Measurements from ENCODE around the gene OR5A2. TPM values are rescaled to one million over a fixed set of nuclear protein-coding genes. Genes with fewer than 3 reads are reported as not detected.

Gene OR5A2
- total RNA-seq, 1 donor from 2014 or later: not detected

DNA sequence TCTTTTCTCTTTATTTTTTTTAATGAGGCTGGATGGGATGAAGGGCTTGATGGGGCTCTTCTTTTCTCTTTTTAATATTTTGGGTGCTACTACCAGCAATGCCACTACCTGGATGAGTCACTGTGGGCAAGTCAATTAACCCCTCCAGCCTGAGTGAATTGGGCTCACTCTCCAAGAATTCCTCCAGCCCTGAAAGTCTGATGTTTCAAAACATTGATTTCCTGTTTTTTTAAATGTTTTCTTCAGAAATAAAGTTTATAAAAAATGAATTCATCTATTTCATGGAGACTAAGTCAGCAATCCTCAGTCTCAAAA is 812 bp upstream of the OR5A2 start:
- no peak for DNase-seq
- H3K36me3 ChIP-seq: no peaks in the 10 kb centered on the region
- H3K4me1 ChIP-seq: no peaks in the 10 kb centered on the region
- H3K27me3 ChIP-seq (ENCODE audit: low read depth): no peaks in the 10 kb centered on the region
- no peak overlapping the region for H3K27ac ChIP-seq
- no peak overlapping the region for H3K4me3 ChIP-seq
- TF ChIP-seq, protein P1, sequence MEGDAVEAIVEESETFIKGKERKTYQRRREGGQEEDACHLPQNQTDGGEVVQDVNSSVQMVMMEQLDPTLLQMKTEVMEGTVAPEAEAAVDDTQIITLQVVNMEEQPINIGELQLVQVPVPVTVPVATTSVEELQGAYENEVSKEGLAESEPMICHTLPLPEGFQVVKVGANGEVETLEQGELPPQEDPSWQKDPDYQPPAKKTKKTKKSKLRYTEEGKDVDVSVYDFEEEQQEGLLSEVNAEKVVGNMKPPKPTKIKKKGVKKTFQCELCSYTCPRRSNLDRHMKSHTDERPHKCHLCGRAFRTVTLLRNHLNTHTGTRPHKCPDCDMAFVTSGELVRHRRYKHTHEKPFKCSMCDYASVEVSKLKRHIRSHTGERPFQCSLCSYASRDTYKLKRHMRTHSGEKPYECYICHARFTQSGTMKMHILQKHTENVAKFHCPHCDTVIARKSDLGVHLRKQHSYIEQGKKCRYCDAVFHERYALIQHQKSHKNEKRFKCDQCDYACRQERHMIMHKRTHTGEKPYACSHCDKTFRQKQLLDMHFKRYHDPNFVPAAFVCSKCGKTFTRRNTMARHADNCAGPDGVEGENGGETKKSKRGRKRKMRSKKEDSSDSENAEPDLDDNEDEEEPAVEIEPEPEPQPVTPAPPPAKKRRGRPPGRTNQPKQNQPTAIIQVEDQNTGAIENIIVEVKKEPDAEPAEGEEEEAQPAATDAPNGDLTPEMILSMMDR (IDR thresholded peaks at IDR 0.05): no peak
- intact Hi-C loops (cut with DNase I): no loop called here
- no peaks in the 10 kb centered on the region for H3K9me3 ChIP-seq
- no peak for ATAC-seq

DNA sequence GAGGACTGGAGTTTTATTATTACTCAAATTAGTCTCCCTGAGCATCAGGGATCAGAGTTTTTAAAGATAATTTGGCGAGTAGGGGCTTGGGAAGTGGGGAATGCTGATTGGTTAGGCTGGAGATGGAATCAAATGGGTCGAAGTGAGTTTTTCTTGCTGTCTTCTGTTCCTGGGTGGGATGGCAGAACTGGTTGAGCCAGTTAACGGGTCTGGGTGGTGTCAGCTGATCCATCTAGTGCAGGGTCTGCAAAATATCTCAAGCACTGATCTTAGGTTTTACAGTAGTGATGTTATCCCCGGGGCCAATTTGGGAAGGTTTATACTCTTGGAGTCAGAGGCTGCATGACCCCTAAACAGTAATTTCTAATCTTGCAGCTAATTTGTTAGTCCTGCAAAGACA is 1.1 kb downstream of the OR5A2 start:
- DNase-seq (no peak), ATAC-seq (no peak)
- TF ChIP-seq, protein P1 (IDR thresholded peaks at IDR 0.05): no peak
- H3K4me1 ChIP-seq: no peaks in the 10 kb centered on the region
- H3K27ac ChIP-seq: no peak overlapping the region
- intact Hi-C loops (cut with DNase I): no loop called here
- H3K4me3 ChIP-seq: no peak overlapping the region
- no peaks in the 10 kb centered on the region for H3K9me3 ChIP-seq
- H3K27me3 ChIP-seq (ENCODE audit: low read depth): no peaks in the 10 kb centered on the region
- no peaks in the 10 kb centered on the region for H3K36me3 ChIP-seq

DNA sequence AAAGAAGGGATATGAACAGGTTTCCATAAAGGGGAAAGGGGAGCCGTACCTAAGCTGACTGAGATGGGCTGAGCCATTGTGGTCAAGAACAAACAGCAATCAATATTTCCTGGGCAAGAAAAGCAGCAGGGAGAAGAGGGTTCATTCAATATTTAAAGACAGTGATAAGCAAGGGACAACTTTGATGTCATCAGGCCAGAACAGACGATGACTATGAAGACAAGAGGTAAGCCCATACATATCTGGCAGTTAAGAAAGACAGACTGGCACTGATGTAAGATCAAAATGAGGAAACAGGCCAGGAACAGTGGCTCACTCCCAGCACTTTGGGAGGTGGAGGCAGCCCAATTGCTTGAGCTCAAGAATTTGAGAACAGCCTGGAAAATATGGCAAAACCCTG is 2.4 kb downstream of the OR5A2 start:
- ATAC-seq: no peak
- no peak for DNase-seq
- intact Hi-C loops (cut with DNase I): no loop called here

DNA sequence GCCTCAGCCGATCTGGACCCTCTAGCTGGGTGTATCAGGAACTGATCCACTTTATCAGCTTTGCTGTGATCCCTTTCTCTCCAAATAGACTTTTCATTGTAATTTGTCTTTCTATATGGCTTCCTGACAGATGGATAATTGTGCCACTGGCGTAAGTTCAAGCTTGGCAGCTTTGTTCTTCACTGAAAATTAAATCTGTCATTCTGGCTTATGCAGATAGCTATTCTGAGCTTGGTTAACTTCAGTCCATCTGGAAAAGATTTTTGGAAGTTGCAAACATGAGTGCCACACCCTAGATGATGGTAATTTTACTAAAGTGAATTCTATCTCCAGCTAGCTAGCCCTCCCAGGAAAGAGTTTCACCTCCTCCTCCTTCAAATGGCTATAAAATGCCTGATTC is 8.1 kb downstream of the OR5A2 start:
- H3K9me3 ChIP-seq: no peaks in the 10 kb centered on the region
- DNase-seq: no peak
- H3K4me3 ChIP-seq: no peak overlapping the region
- H3K27me3 ChIP-seq (ENCODE audit: low read depth): no peaks in the 10 kb centered on the region
- ATAC-seq: no peak
- H3K27ac ChIP-seq: no peak overlapping the region
- intact Hi-C loops (cut with DNase I): no loop called here
- TF ChIP-seq, protein P1 (IDR thresholded peaks at IDR 0.05): no peak
- no peaks in the 10 kb centered on the region for H3K4me1 ChIP-seq
- no peaks in the 10 kb centered on the region for H3K36me3 ChIP-seq

More for the DNA sequence above, 2.4 kb downstream of the OR5A2 start:
- no peaks in the 10 kb centered on the region for H3K4me1 ChIP-seq
- H3K4me3 ChIP-seq: no peak overlapping the region
- H3K9me3 ChIP-seq: no peaks in the 10 kb centered on the region
- no peaks in the 10 kb centered on the region for H3K27me3 ChIP-seq (ENCODE audit: low read depth)
- no peaks in the 10 kb centered on the region for H3K36me3 ChIP-seq
- TF ChIP-seq, protein P1 (IDR thresholded peaks at IDR 0.05): no peak
- H3K27ac ChIP-seq: no peak overlapping the region

DNA sequence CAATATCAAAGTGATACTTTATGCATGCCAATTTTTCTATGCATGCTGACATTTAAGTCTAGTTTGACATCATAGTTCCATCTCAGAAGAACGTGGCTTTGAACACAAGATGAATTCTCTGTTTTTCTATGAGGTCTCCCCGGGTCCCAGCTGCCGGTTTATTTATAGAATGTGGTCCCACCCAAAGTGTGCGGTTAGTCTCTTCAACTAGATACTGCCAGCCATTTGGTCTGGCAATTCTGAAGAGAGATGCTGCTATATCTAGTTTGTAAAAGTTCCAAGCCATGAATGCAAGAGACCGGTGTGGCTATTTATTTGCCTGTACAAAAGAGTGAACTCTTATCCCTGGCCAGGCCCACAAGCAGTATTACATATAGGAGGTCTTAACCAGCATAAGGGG is 9.2 kb downstream of the OR5A2 start:
- intact Hi-C loops (cut with DNase I): no loop called here
- ATAC-seq: no peak
- no peak for DNase-seq
- Histone ChIP-seq H3K4me3 (no peak overlapping the region), H3K36me3 (no peaks in the 10 kb centered on the region), H3K9me3 (no peaks in the 10 kb centered on the region), H3K4me1 (no peaks in the 10 kb centered on the region), H3K27ac (no peak overlapping the region), H3K27me3 (ENCODE audit: low read depth) (no peaks in the 10 kb centered on the region)
- TF ChIP-seq, protein P1 (IDR thresholded peaks at IDR 0.05): no peak

DNA sequence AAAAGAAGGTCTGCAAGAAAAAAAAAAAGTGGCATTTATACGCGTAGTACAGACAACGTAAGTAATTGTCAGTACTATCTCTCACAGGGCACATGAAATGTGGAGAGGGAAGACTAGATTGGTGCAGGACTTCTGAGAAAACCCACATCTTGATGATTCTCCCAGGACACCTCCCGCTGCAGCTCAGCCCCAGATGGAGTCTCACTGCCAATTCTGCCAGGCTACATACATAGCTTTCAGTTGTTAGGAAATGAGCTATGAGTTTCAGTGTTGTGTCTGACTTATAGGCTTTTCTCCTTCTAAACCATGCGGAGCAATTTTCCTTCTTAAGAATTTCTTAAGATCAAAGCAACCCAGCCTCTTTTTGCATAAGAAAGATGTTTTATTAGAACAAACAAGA is 9.6 kb downstream of the OR5A2 start:
- Histone ChIP-seq H3K27me3 (ENCODE audit: low read depth) (no peaks in the 10 kb centered on the region), H3K36me3 (no peaks in the 10 kb centered on the region), H3K4me3 (no peak overlapping the region), H3K27ac (no peak overlapping the region), H3K4me1 (no peaks in the 10 kb centered on the region), H3K9me3 (no peaks in the 10 kb centered on the region)
- TF ChIP-seq, protein P1 (IDR thresholded peaks at IDR 0.05): no peak
- no peak for DNase-seq
- intact Hi-C loops (cut with DNase I): no loop called here
- ATAC-seq: no peak
